Brain microvascular endothelial cell (primary cell): ENCODE results near the gene ARHGAP22.

Experiments used
- DNase-seq: peaks from one replicate; pipeline ENCODE4 v3.0.0-alpha.2; 2020
- H3K27ac ChIP-seq: fragments of 250-450 bp; sonication (Bioruptor Pico); 2 replicates; pipeline ENCODE4 v1.5.1; 2020; ENCODE audit warnings: mild to moderate bottlenecking, moderate library complexity
- H3K27me3 ChIP-seq: fragments of 250-450 bp; sonication (Bioruptor Pico); replicated peaks from 2 replicates; pipeline ENCODE4 v1.5.1; 2020; ENCODE audit warnings: mild to moderate bottlenecking
- H3K36me3 ChIP-seq: fragments of 250-450 bp; sonication (Bioruptor Pico); replicated peaks from 2 replicates; pipeline ENCODE4 v1.5.1; 2020; ENCODE audit warnings: mild to moderate bottlenecking
- H3K4me3 ChIP-seq: 2 replicates; pipeline ENCODE4 v1.5.1; 2011; ENCODE audit warnings: low read depth, mild to moderate bottlenecking, control low read depth, low read length, moderate library complexity
- CTCF ChIP-seq: IDR thresholded peaks from 2 replicates; pipeline ENCODE4 v1.5.1; 2011; ENCODE audit warnings: low read depth, mild to moderate bottlenecking, moderate library complexity, low read length, control low read depth, inconsistent platforms; ENCODE audit errors: missing control alignments
- in situ Hi-C: cut with HindIII; loops from 2 replicates; pipeline ENCODE4 v1.10.0; 2017; ENCODE audit warnings: low sequenced_read_pairs, low pct_ligation_motif_present

The ARHGAP22 gene

GRCh38 chr10:48478469-48478868, 126.4 kb downstream of the ARHGAP22 start:
- TF ChIP-seq CTCF: no peak
- Histone ChIP-seq H3K4me3 (no peak overlapping the region), H3K36me3 (no peaks in the 10 kb centered on the region), H3K27me3 (no peaks in the 10 kb centered on the region), H3K27ac (no peak overlapping the region)
- no peak for DNase-seq
- in situ Hi-C loops: no loop called here

DNA sequence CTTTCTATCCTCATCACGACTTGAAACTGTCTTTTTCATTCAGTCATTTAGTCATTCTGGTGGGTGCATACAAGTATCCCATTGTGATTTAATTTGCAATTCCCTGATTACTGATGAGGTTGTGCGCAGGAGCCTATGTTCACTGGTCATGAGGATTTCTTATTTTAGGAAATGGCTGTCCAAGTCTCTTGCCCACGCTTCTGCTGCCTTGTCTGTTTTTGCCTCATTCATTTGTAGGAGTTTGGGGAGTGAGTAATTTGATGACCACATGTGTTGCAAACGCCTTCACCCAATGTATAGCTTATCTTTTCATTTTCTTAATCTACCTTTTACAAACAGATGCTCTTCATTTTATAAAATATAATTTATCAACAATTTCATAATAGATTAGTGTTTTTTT, 127.3 kb downstream of the ARHGAP22 start:
- no peak overlapping the region for H3K27ac ChIP-seq
- no peak for DNase-seq

DNA sequence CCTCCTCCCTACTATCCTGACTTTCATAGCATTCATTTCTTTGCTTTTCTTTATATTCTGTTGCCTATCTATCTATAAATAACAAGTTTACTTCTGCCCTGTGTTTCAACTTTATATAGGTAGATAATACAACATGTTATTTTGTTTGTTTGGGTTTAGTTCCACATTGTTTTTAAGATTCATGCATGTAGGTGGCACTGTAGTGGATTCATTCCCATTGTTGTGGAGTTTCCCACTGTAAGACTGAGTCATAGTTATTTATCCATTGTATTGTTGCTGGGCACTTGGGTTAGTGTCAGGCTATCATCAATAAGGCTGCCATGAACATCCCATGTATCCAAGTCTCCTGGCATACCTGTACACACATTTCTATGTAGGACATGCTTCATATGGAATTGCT, 127.7 kb downstream of the ARHGAP22 start:
- DNase-seq: no peak

More for the DNA sequence above, 127.3 kb downstream of the ARHGAP22 start:
- Histone ChIP-seq H3K4me3 (no peak overlapping the region), H3K36me3 (no peaks in the 10 kb centered on the region), H3K27me3 (no peaks in the 10 kb centered on the region)
- no peak for TF ChIP-seq CTCF
- in situ Hi-C loops: no loop called here

GRCh38 chr10:48476279-48476982, 128.4 kb downstream of the ARHGAP22 start:
- H3K36me3 ChIP-seq: no peaks in the 10 kb centered on the region
- in situ Hi-C loops: no loop called here
- H3K4me3 ChIP-seq: no peak overlapping the region
- no peak for TF ChIP-seq CTCF
- H3K27me3 ChIP-seq: no peaks in the 10 kb centered on the region
- no peak overlapping the region for H3K27ac ChIP-seq
- no peak for DNase-seq

More for the DNA sequence above, 127.7 kb downstream of the ARHGAP22 start:
- TF ChIP-seq CTCF: no peak
- Histone ChIP-seq H3K27me3 (no peaks in the 10 kb centered on the region), H3K36me3 (no peaks in the 10 kb centered on the region), H3K4me3 (no peak overlapping the region), H3K27ac (no peak overlapping the region)
- in situ Hi-C loops: no loop called here

GRCh38 chr10:48475943-48476278, 129.0 kb downstream of the ARHGAP22 start:
- Histone ChIP-seq H3K36me3 (no peaks in the 10 kb centered on the region), H3K4me3 (no peak overlapping the region), H3K27me3 (no peaks in the 10 kb centered on the region), H3K27ac (no peak overlapping the region)
- in situ Hi-C loops: no loop called here
- TF ChIP-seq CTCF: no peak
- no peak for DNase-seq
